Measurements from ENCODE around the gene KLK10. TPM values are rescaled to one million over a fixed set of nuclear protein-coding genes. Genes with fewer than 3 reads are reported as not detected.
A peak's percentile ranks its signal among the peaks of the same experiment; 100 is the strongest.

The KLK10 gene
- total and polyA plus RNA-seq, 2 experiments from 2014 or later = not detected

DNA sequence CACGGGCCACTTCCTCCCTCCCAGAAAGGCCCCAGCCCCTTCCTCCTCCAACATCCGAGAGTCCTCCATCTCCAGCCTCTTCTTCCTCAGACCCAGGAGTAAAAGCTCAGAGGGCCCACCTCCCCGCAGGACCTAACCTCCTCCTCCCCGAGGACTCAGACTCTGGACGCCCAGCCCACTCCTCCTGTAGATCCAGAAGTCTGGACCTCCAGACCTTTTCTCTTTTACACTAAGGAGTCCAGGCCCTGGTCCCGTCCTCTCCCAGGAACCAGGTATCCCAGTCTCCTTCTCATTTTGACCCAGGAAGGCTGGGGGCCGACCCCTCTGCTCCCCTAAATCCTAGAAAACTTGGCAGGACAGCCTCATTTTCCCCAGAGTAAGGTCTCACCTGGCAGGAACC lies 16.2 kb downstream of the KLK10 start:
- no peaks in the 10 kb centered on the region for H3K4me1 ChIP-seq (ENCODE audit: insufficient read depth)
- no peak for DNase-seq
- H3K9me2 ChIP-seq (ENCODE audit: insufficient read depth) = no peaks in the 10 kb centered on the region
- in situ Hi-C loops (cut with MboI) = no loop called here
- no peaks in the 10 kb centered on the region for H4K20me1 ChIP-seq (ENCODE audit: insufficient read depth)
- no peak overlapping the region for H3K27ac ChIP-seq
- TF ChIP-seq EZH2phosphoT487 (IDR thresholded peaks at IDR 0.05; ENCODE audit: insufficient read depth, low read depth) (no peak), EZH2 (IDR thresholded peaks at IDR 0.05; ENCODE audit: insufficient read depth, poor library complexity, severe bottlenecking) (no peak)
- H3K4me2 ChIP-seq (ENCODE audit: unreplicated experiment) = no peak overlapping the region
- H3F3A ChIP-seq (ENCODE audit: insufficient read depth) = no peaks in the 10 kb centered on the region
- no peaks in the 10 kb centered on the region for H3K36me3 ChIP-seq (ENCODE audit: low read depth)
- no peaks in the 10 kb centered on the region for H3K9me3 ChIP-seq (ENCODE audit: low read depth)
- H2AFZ ChIP-seq = no peak overlapping the region
- no peak overlapping the region for H3K9ac ChIP-seq
- WGBS, 2 experiments (ENCODE audit: low coverage in 1 of 2, low lambda C conversion rate in 2 of 2, missing lambda C conversion rate in 2 of 2) = 47 to 52% methylated on average over 6 to 7 of the region's 7 CpGs
- peaks cover 2% of the 10 kb centered on the region; the same call in 1 of the 2 replicates for H3K27me3 ChIP-seq (replicated peaks; ENCODE audit: insufficient read depth)
- no peaks in the 10 kb centered on the region for H3K79me2 ChIP-seq (ENCODE audit: insufficient read depth)
- no peak overlapping the region for H3K4me3 ChIP-seq

DNA sequence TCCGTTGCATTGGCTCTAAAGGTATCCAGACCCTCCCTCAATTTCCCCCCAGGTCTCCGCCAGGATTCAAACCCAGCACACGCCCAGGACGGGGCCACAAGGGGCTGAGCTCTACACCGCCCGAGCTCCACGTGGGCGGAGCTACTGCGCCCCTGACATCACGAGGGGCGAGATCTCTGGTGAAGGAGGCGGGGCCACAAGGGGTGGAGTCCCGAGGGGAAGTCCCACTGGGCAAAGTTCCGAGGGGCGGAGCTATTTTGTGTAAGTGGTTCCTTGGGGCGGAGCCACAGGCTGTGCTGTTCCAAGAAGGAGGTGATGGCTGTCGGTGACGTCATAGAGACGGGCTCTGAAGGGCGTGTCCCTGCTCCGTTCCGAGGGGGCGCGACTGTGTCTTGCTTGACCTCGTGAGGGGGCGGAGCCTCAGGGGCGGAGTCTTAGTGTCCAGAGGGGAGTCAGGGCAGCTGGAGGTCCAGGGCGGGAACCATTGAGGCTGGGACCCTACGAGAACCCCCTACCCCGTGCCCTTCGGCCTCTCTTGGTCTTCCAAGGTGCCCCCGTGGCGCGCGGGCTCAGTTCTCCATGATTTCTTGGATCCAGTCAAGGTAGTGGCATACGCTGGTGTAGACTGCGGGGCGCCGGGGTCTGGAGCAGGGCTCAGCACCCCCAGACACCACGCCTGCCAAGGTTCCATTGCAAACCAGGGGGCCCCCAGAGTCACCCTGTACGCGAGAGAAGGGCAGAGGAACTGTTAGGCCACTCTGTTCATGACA lies 16.8 kb downstream of the KLK10 start:
- H3K9me2 ChIP-seq (ENCODE audit: insufficient read depth) = no peaks in the 10 kb centered on the region
- no peaks in the 10 kb centered on the region for H3K4me1 ChIP-seq (ENCODE audit: insufficient read depth)
- H3K9ac ChIP-seq = no peak overlapping the region
- in situ Hi-C loops (cut with MboI) = no loop called here
- H2AFZ ChIP-seq = no peak overlapping the region
- peak; percentile 27 for DNase-seq
- H3K79me2 ChIP-seq (ENCODE audit: insufficient read depth) = no peaks in the 10 kb centered on the region
- H3K9me3 ChIP-seq (ENCODE audit: low read depth) = no peaks in the 10 kb centered on the region
- H3K27me3 ChIP-seq (replicated peaks; ENCODE audit: insufficient read depth) = no peaks in the 10 kb centered on the region
- no peak overlapping the region for H3K27ac ChIP-seq
- H3K36me3 ChIP-seq (ENCODE audit: low read depth) = no peaks in the 10 kb centered on the region
- H3K4me2 ChIP-seq (ENCODE audit: unreplicated experiment) = no peak overlapping the region
- H3F3A ChIP-seq (ENCODE audit: insufficient read depth) = no peaks in the 10 kb centered on the region
- TF ChIP-seq EZH2 (IDR thresholded peaks at IDR 0.05; ENCODE audit: insufficient read depth, poor library complexity, severe bottlenecking) (no peak), EZH2phosphoT487 (IDR thresholded peaks at IDR 0.05; ENCODE audit: insufficient read depth, low read depth) (no peak)
- 69 to 76% methylated on average over 35 to 42 of the region's 42 CpGs for WGBS, 2 experiments (ENCODE audit: low coverage in 1 of 2, low lambda C conversion rate in 2 of 2, missing lambda C conversion rate in 2 of 2)
- H4K20me1 ChIP-seq (ENCODE audit: insufficient read depth) = no peaks in the 10 kb centered on the region
- H3K4me3 ChIP-seq = no peak overlapping the region

DNA sequence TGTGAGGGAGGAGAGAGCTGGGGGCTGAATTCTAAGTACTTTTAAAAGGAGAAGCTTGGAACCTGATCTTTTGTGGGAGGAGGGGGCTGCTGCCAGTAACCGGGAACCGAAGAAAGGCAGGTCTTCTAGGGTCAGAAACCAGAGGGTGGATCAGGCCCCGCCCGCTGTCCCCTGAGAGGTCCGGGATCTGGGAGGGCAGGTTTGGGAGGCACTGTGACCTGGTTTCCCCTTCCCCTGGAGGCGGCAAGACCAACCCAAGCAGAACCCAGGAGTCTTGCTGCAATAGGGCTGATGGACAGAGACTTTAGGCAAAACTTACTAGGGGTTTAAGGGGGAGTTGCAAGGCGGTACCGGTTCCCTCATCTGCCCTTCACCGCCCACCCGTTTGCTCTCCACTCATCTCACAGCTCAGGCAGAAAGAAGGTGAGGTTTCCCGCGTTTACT lies 17.4 kb downstream of the KLK10 start:
- no peaks in the 10 kb centered on the region for H3K4me1 ChIP-seq (ENCODE audit: insufficient read depth)
- no peaks in the 10 kb centered on the region for H3K27me3 ChIP-seq (replicated peaks; ENCODE audit: insufficient read depth)
- H3F3A ChIP-seq (ENCODE audit: insufficient read depth) = no peaks in the 10 kb centered on the region
- H3K9ac ChIP-seq = no peak overlapping the region
- TF ChIP-seq EZH2phosphoT487 (IDR thresholded peaks at IDR 0.05; ENCODE audit: insufficient read depth, low read depth) (no peak), EZH2 (IDR thresholded peaks at IDR 0.05; ENCODE audit: insufficient read depth, poor library complexity, severe bottlenecking) (no peak)
- no peak overlapping the region for H3K27ac ChIP-seq
- H3K9me2 ChIP-seq (ENCODE audit: insufficient read depth) = no peaks in the 10 kb centered on the region
- no peak overlapping the region for H3K4me3 ChIP-seq
- no peaks in the 10 kb centered on the region for H4K20me1 ChIP-seq (ENCODE audit: insufficient read depth)
- no peak overlapping the region for H3K4me2 ChIP-seq (ENCODE audit: unreplicated experiment)
- no peaks in the 10 kb centered on the region for H3K79me2 ChIP-seq (ENCODE audit: insufficient read depth)
- H3K9me3 ChIP-seq (ENCODE audit: low read depth) = no peaks in the 10 kb centered on the region
- no peaks in the 10 kb centered on the region for H3K36me3 ChIP-seq (ENCODE audit: low read depth)
- 54 to 58% methylated on average over 12 of the region's 12 CpGs for WGBS, 2 experiments (ENCODE audit: low coverage in 1 of 2, low lambda C conversion rate in 2 of 2, missing lambda C conversion rate in 2 of 2)
- DNase-seq = no peak
- in situ Hi-C loops (cut with MboI) = no loop called here
- no peak overlapping the region for H2AFZ ChIP-seq

- H3K4me1 ChIP-seq (ENCODE audit: insufficient read depth) = no peaks in the 10 kb centered on the region
- no peak within 1 kb of the TSS for H3K4me2 ChIP-seq (ENCODE audit: unreplicated experiment)
- H3K9me3 ChIP-seq (ENCODE audit: low read depth) = no peaks in the 10 kb centered on the region
- H3K36me3 ChIP-seq (ENCODE audit: low read depth) = no peaks in the 10 kb centered on the region
- no peak within 1 kb of the TSS for H3K27ac ChIP-seq
- H3K79me2 ChIP-seq (ENCODE audit: insufficient read depth) = no peaks in the 10 kb centered on the region
- no peaks in the 10 kb centered on the region for H4K20me1 ChIP-seq (ENCODE audit: insufficient read depth)
- no peak for DNase-seq
- no peak within 1 kb of the TSS for H3K4me3 ChIP-seq
- H3K9me2 ChIP-seq (ENCODE audit: insufficient read depth) = no peaks in the 10 kb centered on the region
- H3K27me3 ChIP-seq (replicated peaks; ENCODE audit: insufficient read depth) = no peaks in the 10 kb centered on the region
- no peak for TF ChIP-seq EZH2phosphoT487 (IDR thresholded peaks at IDR 0.05; ENCODE audit: insufficient read depth, low read depth)
- no peak for TF ChIP-seq EZH2 (IDR thresholded peaks at IDR 0.05; ENCODE audit: insufficient read depth, poor library complexity, severe bottlenecking)
- H3K9ac ChIP-seq = no peak within 1 kb of the TSS
- in situ Hi-C loops (cut with MboI) = no loop called here
- 12 to 15% methylated on average over 4 to 6 of the region's 7 CpGs for WGBS, 2 experiments (ENCODE audit: low coverage in 1 of 2, low lambda C conversion rate in 2 of 2, missing lambda C conversion rate in 2 of 2)
- H3F3A ChIP-seq (ENCODE audit: insufficient read depth) = no peaks in the 10 kb centered on the region
- no peak within 1 kb of the TSS for H2AFZ ChIP-seq
Measured at GRCh38 chr19:51001515-51001914, 18.0 kb downstream of the KLK10 start, which contains the start of gene KLK8. Gene KLK8 (minus strand): TSS chr19:51001604. CDS start chr19:51001167, 437 bp downstream.
